Measurements from ENCODE around the gene RAB14. TPM values are rescaled to one million over a fixed set of nuclear protein-coding genes. Genes with fewer than 3 reads are reported as not detected.

The RAB14 gene
- polyA plus RNA-seq, 1 of the 3 experiments (the other 2 are of a cell fraction), result 17.4 TPM

- H3K4me1 ChIP-seq (ENCODE audit: control insufficient read depth in 1 of 2, insufficient read depth in 2 of 2, low read depth in 1 of 2, low read length in 1 of 2), result peaks cover 0 to 13% of the 10 kb centered on the region in 2 experiments; a peak in 2 of 4 replicates
- peaks cover 77% of the 10 kb centered on the region for H4K20me1 ChIP-seq (ENCODE audit: insufficient read depth)
- H3K27ac ChIP-seq (ENCODE audit: low read depth in 2 of 2, low read length in 1 of 2), result no peak overlapping the region
- H3K79me2 ChIP-seq (ENCODE audit: insufficient read depth), result peaks cover 99% of the 10 kb centered on the region
- no peak overlapping the region for H3K9ac ChIP-seq
- H3K9me3 ChIP-seq, result no peaks in the 10 kb centered on the region
- TF ChIP-seq FOXJ3 (CRISPR knock-in tag; IDR thresholded peaks at IDR 0.05), result no peak
- no peak for TF ChIP-seq CTCF (IDR thresholded peaks at IDR 0.05)
- no peak for TF ChIP-seq REST (IDR thresholded peaks at IDR 0.05; ENCODE audit: low read depth, low read length)
- TF ChIP-seq EZH2phosphoT487 (IDR thresholded peaks at IDR 0.05; ENCODE audit: borderline replicate concordance, low read depth), result no peak
- TF ChIP-seq SIN3A (IDR thresholded peaks at IDR 0.05; ENCODE audit: borderline replicate concordance, low read depth, low read length), result no peak
- TF ChIP-seq YY1 (IDR thresholded peaks at IDR 0.05; ENCODE audit: low read depth), result no peak
- TF ChIP-seq FOSL2 (IDR thresholded peaks at IDR 0.05; ENCODE audit: borderline replicate concordance, low read depth), result no peak
- no peak for TF ChIP-seq TEAD4 (IDR thresholded peaks at IDR 0.05; ENCODE audit: borderline replicate concordance, insufficient read depth)
- no peak for TF ChIP-seq FOXM1 (IDR thresholded peaks at IDR 0.05; ENCODE audit: low read depth)
- TF ChIP-seq RCOR1 (IDR thresholded peaks at IDR 0.05; ENCODE audit: low read length), result no peak
- TF ChIP-seq TCF12 (IDR thresholded peaks at IDR 0.05), result no peak
- no peak for TF ChIP-seq NFIC (IDR thresholded peaks at IDR 0.05; ENCODE audit: borderline replicate concordance)
- TF ChIP-seq ELF1 (IDR thresholded peaks at IDR 0.05), result no peak
- TF ChIP-seq POLR2AphosphoS5 (IDR thresholded peaks at IDR 0.05; ENCODE audit: low read depth, low read length), result no peak
- TF ChIP-seq IRF3 (IDR thresholded peaks at IDR 0.05; ENCODE audit: low read depth, low read length), result no peak
- TF ChIP-seq JUND (IDR thresholded peaks at IDR 0.05), result no peak
- TF ChIP-seq MEF2A (IDR thresholded peaks at IDR 0.05; ENCODE audit: borderline replicate concordance, low read depth), result no peak
- TF ChIP-seq EP300 (IDR thresholded peaks at IDR 0.05; ENCODE audit: borderline replicate concordance in 1 of 2, low read depth in 1 of 2, low read length in 1 of 2), result no peak
- TF ChIP-seq RAD21 (IDR thresholded peaks at IDR 0.05; ENCODE audit: low read length), result no peak
- DNase-seq, result no peak
- H3K4me3 ChIP-seq (ENCODE audit: low read depth in 2 of 2, low read length in 1 of 2), result no peak overlapping the region
- no peak overlapping the region for H3K4me2 ChIP-seq
- peaks cover 41 to 44% of the 10 kb centered on the region in 2 experiments for H3K36me3 ChIP-seq (replicated peaks in 1 of 2; ENCODE audit: control insufficient read depth in 1 of 2, insufficient read depth in 2 of 2, low read length in 1 of 2)
- ChIA-PET CTCF (interaction anchor here (1.2 to 3.5 kb wide), 2 partner anchors 10 to 25 kb away, joined by 4 to 9 read pairs; no protein-coding TSS in a partner anchor), POLR2A (no interaction called here)
- H2AFZ ChIP-seq (ENCODE audit: low read depth), result no peak overlapping the region
- 86% methylated on average over 3 of the region's 3 CpGs for WGBS (ENCODE audit: low lambda C conversion rate)
- peaks cover 17% of the 10 kb centered on the region for H3F3A ChIP-seq (replicated peaks; ENCODE audit: insufficient read depth)
- H3K27me3 ChIP-seq (ENCODE audit: insufficient read depth), result no peaks in the 10 kb centered on the region
- no peaks in the 10 kb centered on the region for H3K9me2 ChIP-seq
Measured at GRCh38 chr9:121187636-121188305, 13.9 kb downstream of the RAB14 start.

All from SK-N-SH (cell line).